ENCODE data around the gene KLHL34.

KLHL34 gene

GRCh38 chrX:21623778-21624501 is 34.2 kb downstream of the KLHL34 start:
- Histone ChIP-seq H3K4me2 (ENCODE audit: insufficient read depth, low read length) (no peak overlapping the region), H2AFZ (ENCODE audit: low read depth, low read length) (no peak overlapping the region), H3K4me1 (ENCODE audit: insufficient read depth, low read length) (no peaks in the 10 kb centered on the region), H3K4me3 (ENCODE audit: low read depth in 1 of 2, low read length in 2 of 2) (no peak overlapping the region), H3K36me3 (ENCODE audit: insufficient read depth, low read length) (no peaks in the 10 kb centered on the region), H3K27me3 (ENCODE audit: insufficient read depth, low read length, poor library complexity) (no peaks in the 10 kb centered on the region), H3K27ac (ENCODE audit: low read length) (no peak overlapping the region), H3K79me2 (ENCODE audit: insufficient read depth, low read length) (no peaks in the 10 kb centered on the region), H4K20me1 (ENCODE audit: insufficient read depth, low read length) (no peaks in the 10 kb centered on the region), H3K9ac (ENCODE audit: low read depth, low read length) (no peak overlapping the region), H3K9me3 (ENCODE audit: insufficient read depth, low read length, severe bottlenecking) (no peaks in the 10 kb centered on the region)
- DNase-seq (no peak), ATAC-seq (ENCODE audit: insufficient read depth, low read depth) (no peak)
- TF ChIP-seq EZH2 (IDR thresholded peaks at IDR 0.05; ENCODE audit: borderline replicate concordance, low read depth, low read length, severe bottlenecking), result no peak
- no peak for TF ChIP-seq CTCF (IDR thresholded peaks at IDR 0.05; ENCODE audit: borderline replicate concordance, extremely low read depth, low read length, poor library complexity, severe bottlenecking)

- Histone ChIP-seq H3K9ac (ENCODE audit: low read depth, low read length) (no peak overlapping the region), H3K9me3 (ENCODE audit: insufficient read depth, low read length, severe bottlenecking) (no peaks in the 10 kb centered on the region), H4K20me1 (ENCODE audit: insufficient read depth, low read length) (no peaks in the 10 kb centered on the region), H3K4me2 (ENCODE audit: insufficient read depth, low read length) (no peak overlapping the region), H3K27ac (ENCODE audit: low read length) (no peak overlapping the region), H3K4me1 (ENCODE audit: insufficient read depth, low read length) (no peaks in the 10 kb centered on the region), H3K27me3 (ENCODE audit: insufficient read depth, low read length, poor library complexity) (no peaks in the 10 kb centered on the region), H3K4me3 (ENCODE audit: low read depth in 1 of 2, low read length in 2 of 2) (no peak overlapping the region), H2AFZ (ENCODE audit: low read depth, low read length) (no peak overlapping the region), H3K36me3 (ENCODE audit: insufficient read depth, low read length) (no peaks in the 10 kb centered on the region), H3K79me2 (ENCODE audit: insufficient read depth, low read length) (no peaks in the 10 kb centered on the region)
- TF ChIP-seq EZH2 (IDR thresholded peaks at IDR 0.05; ENCODE audit: borderline replicate concordance, low read depth, low read length, severe bottlenecking) (no peak), CTCF (IDR thresholded peaks at IDR 0.05; ENCODE audit: borderline replicate concordance, extremely low read depth, low read length, poor library complexity, severe bottlenecking) (no peak)
- ATAC-seq (ENCODE audit: insufficient read depth, low read depth) (no peak), DNase-seq (no peak)
These were observed 37.9 kb downstream of the KLHL34 start for GRCh38 chrX:21620234-21620633.

GRCh38 chrX:21616386-21616785 is 41.7 kb downstream of the KLHL34 start:
- TF ChIP-seq CTCF (IDR thresholded peaks at IDR 0.05; ENCODE audit: borderline replicate concordance, extremely low read depth, low read length, poor library complexity, severe bottlenecking) (no peak), EZH2 (IDR thresholded peaks at IDR 0.05; ENCODE audit: borderline replicate concordance, low read depth, low read length, severe bottlenecking) (no peak)
- no peaks in the 10 kb centered on the region for H4K20me1 ChIP-seq (ENCODE audit: insufficient read depth, low read length)
- H2AFZ ChIP-seq (ENCODE audit: low read depth, low read length), result no peak overlapping the region
- no peaks in the 10 kb centered on the region for H3K4me1 ChIP-seq (ENCODE audit: insufficient read depth, low read length)
- DNase-seq (no peak), ATAC-seq (ENCODE audit: insufficient read depth, low read depth) (no peak)
- H3K9ac ChIP-seq (ENCODE audit: low read depth, low read length), result no peak overlapping the region
- H3K9me3 ChIP-seq (ENCODE audit: insufficient read depth, low read length, severe bottlenecking), result no peaks in the 10 kb centered on the region
- no peak overlapping the region for H3K4me3 ChIP-seq (ENCODE audit: low read depth in 1 of 2, low read length in 2 of 2)
- no peak overlapping the region for H3K4me2 ChIP-seq (ENCODE audit: insufficient read depth, low read length)
- no peaks in the 10 kb centered on the region for H3K27me3 ChIP-seq (ENCODE audit: insufficient read depth, low read length, poor library complexity)
- no peaks in the 10 kb centered on the region for H3K36me3 ChIP-seq (ENCODE audit: insufficient read depth, low read length)
- no peak overlapping the region for H3K27ac ChIP-seq (ENCODE audit: low read length)
- H3K79me2 ChIP-seq (ENCODE audit: insufficient read depth, low read length), result no peaks in the 10 kb centered on the region

All from DND-41 (cell line).